NCI-H82 (cell line): ENCODE measurements around the gene ADIRF.
"Not testable (repeated sequence)": the region's sequence is repeated elsewhere in the genome, so short reads cannot be mapped to it uniquely, and the experiment has no call there.

Experiments
- DNase-seq: peaks from one replicate; lab custom pipeline; 2025; lab: John Stamatoyannopoulos, UW

Gene ADIRF

DNA sequence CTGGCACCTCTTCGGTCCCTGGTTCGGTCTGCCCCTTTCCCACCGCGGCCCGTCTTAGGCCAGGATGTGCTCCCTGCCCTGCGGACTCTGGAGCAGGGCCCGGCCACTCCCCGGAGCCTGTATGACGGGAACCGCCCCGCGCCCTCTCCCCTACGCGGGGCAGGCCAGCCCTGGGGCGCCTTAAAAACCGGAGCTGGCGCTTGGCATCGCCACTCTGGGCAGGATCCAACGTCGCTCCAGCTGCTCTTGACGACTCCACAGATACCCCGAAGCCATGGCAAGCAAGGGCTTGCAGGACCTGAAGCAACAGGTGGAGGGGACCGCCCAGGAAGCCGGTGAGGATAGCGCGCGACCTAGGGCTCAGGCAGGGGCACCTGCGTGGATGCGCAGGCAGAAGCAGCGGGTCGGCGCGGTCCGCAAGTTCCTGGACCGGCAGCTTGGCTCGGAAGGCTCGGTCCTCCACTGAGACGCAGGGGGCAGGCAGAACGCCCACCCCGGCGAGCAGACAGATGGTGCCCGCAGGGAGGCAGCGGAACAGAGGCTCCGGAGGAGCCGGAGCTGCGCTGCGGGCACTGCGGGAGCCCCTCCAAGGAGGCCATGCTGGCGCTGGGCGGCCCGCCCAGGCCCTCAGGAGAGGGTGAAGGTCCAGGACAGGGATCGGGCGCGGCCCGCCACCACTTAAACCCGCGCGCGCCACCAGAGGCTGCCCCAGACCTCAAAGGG lies at the start of gene ADIRF:
Gene ADIRF (plus strand): TSS at position 212 of the 723 bp plus-strand sequence. CDS start 63 bp downstream, at position 275.
- no peak for DNase-seq

DNA sequence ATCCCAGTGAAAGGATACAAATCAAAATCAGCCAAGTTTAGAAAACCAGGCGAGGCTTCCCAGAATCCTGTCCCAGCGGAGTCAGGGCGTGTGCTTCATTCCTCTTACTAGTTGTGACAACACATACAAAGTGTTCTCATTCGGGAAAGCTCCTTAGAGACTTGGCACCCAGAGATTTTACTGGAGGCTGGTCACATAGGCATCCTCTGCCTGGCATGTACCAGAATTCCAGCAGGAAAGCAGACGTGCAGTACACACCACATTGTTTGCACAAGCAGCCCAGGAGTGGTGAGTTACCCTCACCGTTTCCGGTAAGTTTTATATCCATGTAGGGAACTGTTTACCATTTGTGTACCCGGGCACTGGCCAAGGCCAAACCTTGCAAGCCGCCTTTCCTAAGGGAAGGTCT lies 45.7 kb upstream of the ADIRF start:
- DNase-seq, result no peak

DNA sequence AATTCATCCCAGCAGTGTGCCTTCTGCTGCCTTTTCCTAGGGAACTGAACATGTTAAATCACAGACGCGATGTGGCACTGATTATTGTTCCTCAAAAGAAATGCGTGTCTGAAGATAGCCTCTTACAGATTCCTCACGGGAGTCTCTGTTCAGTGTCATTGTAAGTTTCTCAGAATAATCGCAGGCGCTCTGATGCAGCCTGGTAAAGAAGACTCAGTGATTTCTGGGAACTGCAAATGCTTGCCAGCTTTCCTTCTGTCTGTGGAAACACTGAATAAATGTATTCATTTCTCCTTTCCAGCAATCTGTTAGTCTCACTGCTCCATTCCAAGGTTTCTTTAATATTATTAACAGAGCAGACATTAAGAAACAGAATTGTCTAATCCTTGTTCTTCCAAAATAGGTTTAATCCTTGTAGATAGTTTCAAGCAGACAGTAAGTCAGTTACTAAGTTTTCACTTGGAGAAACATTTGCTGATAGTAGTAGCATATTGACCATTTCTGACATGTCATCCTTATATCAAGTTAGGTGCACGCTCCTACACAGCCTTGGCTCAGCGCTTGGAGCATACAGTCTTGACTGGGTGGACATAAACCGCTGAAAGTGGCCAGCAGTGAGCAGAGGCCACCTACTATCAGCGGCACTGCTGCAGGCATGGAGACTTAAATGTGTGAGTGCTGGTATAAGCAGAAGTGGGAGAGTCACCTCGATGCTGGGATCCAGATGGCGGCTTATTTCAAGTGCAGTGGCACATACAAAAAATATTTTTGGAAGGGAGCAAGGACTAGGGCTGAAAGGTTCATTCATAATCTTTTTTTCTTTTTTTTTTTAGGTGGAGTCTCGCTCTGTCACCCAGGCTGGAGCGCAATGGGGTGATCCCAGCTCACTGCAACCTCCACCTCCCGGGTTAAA lies 38.6 kb upstream of the ADIRF start:
- no peak for DNase-seq

DNA sequence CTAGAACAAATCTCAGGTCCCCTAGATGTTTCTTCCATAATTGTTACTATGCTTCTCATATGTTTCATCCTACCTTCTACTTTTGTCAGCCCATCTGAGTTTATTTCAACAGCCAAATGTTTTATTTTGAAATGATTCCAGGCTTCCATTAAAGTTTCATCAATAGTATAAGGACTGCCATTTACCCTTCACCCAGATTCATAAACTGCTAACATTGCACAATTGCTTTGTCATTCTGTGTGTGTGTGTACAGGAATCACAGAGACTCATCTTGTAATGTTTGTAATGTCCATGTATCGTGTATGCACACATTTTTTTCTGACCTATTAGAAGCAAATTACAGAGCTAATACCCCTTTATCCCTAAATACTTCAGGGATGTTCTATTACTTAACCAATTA lies 36.4 kb upstream of the ADIRF start:
- no peak for DNase-seq

DNA sequence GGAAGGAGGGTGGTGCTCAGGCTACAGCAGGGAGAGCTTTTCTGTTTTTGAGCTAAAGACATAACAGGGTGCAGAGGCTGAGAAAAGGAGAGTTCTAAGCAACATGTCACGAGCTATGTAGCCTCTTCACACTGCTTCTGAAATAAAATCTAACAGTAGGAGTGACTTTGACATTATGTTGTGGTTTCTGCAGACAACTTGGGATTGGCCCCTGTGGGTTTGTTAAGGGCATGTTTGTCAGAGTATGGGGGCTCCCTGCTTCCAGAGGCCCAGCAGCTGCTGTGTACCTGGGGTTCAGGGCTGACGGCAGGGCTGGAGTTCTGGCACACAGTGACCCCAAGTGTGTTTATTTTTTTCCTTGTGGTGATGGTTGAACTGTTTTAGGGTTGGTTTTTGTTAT lies 35.6 kb upstream of the ADIRF start:
- DNase-seq, result no peak

DNA sequence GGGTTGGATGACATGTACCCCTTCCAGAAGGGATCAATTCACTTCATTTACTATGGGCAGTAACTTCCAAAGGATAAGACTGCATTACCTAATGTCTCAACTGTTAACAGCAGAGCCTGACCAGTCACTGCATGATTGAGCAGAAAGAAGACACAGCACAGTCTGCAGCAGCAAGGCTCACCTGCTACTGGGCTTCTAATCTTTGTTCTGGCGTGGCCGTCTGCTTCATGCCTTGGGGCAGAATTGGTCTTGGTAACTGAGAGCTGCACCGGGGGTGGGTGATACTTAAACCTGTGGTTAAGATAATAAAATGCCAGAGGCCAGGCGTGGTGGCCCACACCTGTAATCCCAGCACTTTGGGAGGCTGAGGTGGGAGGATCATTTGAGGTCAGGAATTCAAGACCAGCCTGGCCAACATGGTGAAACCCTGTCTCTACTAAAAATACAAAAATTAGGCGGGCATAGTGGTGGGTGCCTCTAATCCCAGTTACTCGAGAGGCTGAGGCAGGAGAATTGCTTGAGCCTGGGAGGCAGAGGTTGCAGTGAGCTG lies 34.0 kb upstream of the ADIRF start:
- not testable (repeated sequence) for DNase-seq

DNA sequence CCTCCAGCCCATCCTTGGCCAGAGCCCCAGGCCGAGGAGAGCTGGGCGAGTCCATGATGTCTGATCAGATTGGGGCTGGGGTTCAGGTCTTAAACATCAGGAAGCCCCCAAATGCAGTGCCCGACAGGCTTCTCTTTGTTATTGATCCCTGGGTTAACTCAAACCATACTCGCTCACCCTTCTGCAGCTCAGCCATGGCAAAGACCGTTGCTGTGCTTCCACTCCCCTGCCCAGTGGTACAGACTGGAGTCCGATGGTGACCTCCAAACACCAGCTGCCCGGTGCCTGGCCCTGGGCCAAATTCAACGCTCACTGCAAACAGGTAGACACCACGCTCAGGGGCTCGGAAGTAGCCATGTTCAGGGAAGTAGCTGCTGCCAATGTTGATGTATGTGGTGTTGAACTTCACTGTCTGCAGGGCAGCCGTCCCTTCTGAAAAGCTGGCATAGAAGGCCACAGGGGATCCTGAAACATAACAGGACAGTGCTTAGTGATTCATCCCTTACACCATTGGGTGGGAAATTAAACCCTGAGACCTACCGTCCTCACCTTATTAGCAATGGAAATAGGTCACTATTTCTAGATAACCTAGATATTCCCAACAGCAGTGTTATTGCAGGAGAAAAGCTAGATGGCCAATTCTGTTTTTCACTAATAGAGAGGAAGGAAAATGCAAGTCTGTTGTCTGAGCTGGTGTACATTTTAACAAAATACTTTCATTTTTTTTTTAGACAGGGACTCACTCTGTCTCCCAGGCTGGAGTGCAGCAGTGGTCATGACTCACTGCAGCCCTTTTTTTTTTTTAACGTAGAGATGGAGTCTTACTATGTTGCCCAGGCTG lies 31.4 kb upstream of the ADIRF start:
- no peak for DNase-seq

DNA sequence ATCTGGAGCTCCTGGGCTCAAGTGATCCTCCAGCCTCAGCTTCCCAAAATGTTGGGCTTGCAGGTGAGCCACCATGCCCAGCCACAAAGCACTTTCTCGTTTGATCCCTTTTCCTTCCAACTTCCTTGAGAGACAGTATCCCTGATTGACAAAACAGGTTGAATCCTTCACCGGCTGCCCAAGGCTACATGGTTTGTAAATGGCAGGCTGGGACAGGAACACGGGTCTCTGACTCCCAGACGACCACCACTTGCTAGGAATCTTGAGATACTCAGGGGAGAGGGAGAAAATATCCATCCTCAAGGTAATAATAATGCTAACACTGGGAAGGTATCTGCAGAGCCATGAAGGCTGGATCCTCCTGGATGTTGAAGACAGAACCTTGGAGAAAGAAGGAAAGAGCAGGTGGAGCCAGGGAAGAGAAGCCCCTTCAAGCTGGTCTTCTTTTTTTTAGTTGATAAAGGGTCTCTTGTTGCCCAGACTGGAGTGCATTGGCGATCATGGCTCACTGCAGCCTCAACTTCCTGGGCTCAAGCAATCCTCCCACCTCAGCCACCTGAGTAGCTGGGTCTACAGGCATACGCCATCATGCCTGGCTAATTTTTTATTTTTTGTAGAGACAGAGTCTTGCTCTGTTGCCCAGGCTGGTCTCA lies 30.7 kb upstream of the ADIRF start:
- no peak for DNase-seq

DNA sequence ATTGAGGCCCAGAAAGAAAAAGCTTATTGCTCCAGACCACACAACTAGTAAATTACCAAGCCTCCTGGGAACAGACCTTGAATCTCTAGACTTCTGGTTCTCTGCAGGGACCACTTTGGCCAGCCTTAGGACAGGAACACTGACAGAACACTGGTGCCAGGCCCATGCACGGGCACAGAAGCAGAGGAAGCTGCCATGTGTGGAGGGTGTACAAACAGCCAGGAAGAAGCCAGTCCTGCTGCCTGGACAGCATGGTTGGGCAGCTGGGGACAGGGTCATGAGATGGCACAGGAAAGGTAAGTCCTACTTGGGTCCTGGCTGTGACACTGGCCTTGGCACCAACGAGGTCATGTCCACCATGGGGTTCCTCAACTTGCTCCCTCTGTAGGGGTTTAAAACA lies 30.0 kb upstream of the ADIRF start:
- DNase-seq, result no peak

DNA sequence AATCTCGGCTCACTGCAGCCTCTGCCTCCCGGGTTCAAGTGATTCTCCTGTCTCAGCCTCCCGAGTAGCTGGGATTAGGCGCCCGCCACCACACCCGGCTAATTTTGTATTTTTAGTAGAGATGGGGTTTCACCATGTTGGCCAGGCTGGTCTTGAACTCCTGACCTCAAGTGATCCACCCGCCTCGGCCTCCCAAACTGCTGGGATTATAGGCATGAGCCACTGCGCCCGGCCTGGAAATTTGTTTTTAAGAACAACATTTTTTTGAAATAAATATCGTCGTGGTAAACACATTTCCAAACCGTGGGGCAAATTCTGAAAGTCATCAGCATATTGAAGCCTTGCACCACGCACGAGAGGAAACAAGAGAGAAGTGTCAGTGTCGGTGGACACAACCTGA lies 28.2 kb upstream of the ADIRF start:
- DNase-seq, result not testable (repeated sequence)

DNA sequence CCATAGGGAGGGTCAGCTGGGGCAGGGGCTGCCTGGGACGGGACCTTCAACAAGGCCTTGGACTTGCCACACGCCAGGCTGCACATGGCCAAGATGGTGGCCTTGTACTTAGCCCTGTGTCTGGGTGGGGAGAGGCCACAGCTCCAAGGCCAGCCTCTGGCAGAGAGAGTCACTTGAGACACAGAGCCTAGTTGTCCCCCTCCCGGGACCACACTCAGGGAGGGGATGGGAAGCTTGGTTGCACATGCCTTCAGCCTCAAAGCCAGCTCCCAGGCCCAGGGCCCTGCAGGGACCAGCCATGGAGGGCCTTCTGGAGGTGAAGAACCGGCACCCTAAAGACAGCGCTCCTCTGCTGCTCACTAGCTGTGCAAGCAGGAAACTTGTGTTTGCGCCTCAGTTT lies 27.6 kb upstream of the ADIRF start:
- no peak for DNase-seq

DNA sequence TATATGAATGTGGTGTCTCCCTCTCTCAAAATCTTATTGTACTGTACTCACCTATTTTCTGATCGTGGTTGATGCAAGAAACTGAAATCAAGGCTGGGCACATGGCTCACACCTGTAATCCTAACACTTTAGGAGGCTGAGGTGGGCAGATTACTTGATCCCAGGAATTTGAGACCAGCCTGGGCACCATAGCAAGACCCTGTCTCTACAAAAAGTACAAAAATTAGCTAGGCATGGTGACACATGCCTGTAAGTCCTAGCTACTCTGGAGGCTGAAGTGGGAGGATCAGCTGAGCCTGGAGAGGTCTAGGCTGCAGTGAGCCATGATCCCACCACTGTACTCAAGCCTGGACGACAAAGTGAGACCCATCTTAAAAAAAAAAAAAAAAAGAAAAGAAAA lies 26.9 kb upstream of the ADIRF start:
- DNase-seq, result no peak

DNA sequence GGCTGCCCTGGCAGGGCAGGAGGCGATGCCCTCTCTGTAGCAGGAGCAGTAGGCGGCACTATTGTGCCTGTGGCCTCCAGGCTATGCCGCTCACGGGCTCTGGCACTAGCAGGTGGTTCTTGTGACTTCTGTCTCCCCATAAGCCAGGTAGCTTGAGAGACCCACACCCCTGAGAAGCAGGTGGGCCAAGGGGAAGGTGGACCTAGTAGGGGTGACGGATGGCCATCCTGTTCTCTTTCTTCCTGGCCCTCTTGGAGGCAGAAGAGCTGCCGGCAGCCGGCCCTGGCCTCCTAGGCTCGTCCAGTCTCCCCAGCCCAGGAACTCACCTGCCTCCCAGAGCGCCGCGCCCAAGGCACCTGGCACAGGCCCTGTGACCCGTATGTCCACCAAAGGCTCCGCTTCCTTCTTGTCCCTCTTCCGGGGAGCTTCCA lies 26.3 kb upstream of the ADIRF start:
- no peak for DNase-seq

DNA sequence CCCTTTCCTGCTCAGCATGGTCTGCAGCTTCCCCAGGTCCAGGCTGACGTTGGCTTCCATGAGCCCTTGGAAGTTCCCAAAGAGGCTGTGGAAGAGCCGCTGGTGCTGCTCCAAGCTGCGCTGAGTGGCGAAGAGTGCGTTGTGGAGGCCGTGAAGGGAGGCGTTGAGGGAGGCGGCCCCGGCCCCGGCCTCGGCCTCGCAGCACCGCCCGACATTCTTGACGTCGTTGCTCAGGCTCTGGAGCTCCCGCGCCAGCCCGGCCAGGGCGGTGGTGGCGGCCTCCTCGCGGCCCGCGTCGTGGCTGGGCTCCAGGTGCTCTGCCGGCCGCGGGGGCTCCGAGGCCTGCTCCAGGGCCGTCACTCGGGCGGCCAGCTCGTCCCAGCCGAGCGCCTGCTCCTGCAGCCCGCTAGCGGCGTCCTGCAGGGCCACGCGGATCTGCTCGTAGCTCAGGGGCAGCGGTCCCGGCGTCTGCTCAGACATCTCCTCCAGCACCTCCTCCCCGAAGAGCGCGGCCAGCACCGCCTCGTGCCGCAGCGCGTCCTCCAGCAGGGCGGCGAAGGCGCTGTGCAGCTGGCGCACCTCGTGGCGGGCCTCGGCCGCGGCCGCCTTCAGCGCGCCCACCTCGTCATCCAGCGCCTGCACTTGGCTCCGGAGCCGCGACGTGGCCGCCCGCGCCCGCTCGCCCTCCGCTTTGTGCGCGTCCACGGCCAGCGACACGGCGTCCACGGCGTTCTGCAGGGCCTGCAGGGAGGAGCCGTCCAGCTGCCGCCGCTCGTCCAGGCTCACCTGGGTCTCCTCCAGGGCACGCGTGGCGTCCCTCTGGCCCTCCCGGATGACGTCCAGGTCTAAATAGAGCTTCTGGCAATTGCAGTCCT lies 25.6 kb upstream of the ADIRF start:
- no peak for DNase-seq

DNA sequence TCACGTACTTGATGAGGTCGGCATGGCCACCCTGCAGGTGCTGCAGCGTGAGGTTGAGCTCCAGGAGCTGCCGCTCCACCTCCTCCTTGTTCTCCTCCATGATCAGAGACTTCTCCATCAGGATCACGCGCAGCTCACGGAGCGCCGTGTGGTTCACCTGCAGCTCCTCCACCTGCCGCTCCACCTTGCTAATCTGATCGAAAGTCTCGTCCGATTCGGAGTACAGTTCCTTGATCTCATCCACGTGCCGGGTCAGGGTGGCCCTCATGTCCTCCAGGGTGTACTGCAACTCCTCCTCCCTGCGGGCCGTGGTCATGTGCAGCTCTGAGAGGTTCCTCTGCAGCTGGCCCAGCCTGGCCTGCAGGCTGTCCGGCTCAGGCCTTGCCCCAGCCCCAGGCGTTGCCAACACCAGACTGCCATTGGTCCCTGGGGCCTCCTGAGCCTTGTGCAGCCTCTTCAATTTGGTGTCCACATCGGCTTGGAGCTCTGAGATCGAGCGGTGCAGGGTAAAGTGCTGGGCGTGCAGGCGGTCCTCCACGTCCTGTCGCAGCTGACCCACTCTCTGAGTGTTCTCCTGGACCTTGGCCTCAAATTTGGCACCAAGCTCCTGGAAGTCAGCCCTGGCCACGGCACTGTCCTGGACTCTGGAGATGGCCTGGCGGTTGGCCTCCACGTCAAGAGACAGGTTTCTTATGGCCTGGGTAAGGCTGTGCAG lies 24.8 kb upstream of the ADIRF start:
- no peak for DNase-seq

DNA sequence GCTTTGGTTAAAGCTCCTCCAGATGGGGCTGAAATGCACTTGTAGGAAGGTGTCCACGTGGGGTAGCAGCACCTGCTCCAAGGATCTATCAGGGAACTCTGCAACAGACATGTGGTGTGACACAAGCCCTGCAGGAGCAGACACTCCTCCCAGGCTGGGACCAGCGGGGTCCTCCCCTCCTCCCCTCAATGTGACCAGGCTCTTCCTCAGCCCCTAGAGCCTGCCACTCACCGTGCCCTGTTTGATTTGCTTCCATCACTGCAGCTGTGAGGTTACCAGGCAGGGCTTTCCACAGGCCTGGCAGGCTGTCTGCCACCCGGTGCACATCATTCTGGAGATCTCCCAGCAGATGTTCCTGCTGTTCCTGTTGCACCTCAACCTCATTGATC lies 24.3 kb upstream of the ADIRF start:
- DNase-seq, result no peak

DNA sequence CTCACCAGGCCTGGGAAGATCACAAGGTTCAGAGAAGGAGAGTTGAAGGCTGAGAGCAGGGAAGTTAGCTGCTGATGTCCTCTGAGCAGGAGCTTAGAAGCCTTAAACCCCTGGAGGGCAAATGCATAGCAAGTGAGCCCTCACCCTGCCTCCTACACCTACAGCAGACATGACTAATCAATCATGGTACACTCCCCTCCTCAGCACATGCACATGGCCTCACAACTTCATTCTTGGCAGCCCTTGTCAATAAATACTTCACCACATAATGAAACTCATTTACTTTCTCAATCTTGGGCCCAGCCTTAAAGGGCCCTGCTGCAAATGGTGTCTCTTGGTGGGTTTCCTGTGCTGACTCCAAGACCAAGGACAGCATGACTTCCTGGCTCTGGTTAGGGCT lies 23.8 kb upstream of the ADIRF start:
- DNase-seq, result no peak

DNA sequence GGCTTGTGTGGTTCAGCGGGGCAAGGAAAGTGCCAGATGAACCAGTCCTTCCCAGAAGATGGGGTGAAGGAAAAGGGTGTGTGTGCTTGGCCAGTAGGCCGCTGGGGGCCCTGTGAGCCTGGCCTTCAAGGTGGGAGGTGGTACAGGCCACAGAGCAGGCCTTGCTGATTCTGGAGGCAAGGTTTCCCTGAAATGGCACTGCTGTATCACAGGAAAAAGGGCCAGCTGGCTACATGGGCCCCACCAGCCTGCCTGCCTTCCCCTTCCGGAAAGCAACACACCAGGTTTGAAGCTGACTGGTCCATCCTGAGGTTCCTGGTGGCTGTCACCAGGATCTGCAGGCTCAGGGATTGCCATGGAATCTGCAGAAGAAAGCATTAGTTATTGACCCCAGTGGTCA lies 23.4 kb upstream of the ADIRF start:
- no peak for DNase-seq

DNA sequence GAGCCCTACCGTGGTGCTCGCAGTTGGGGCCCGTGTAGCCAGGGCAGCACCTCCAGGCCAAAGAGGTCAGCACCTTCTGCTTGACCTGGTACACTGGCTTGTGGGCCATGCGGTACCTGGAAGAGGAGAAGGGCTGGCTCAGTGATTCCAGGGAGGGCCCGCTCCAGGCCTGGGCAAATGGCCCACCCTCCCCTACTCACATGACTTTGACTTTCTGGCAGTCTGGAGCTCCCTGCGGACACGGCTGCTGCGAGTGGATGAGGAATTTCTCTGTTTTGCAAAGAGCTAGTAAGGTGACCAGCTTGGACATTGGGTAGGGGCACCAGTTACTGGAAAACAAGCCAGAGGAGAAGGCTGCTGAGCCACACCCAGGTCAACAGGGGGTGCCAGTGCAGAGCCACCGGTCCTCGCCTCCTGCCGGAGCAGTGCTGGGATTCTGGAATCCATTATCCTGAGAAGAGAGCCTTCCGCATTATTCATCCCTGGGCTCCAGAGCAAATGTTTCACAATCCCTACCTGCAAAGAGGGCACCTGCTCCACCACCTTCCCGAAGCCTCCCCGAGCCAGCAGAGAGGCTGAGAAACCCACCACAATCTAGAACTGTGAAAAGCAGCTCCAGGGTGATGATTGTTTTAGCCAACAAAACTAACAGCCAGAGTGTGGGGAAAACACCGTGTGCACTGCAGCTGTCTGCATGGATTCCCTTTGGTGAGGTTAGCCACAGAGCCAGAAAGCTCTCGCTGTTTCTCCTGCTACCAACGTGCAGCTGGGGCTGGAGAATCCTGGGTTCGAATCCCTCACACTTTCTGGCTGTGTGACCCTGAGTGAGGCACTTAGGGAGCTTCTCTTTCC lies 22.7 kb upstream of the ADIRF start:
- DNase-seq, result peak; percentile 50
